OCI-M2 (cell line): Measurements from ENCODE around the gene ANKRD45.
"Not testable (repeated sequence)": the region's sequence is repeated elsewhere in the genome, so short reads cannot be mapped to it uniquely, and the experiment has no call there.

ENCODE experiments used
- DNase-seq: peaks from one replicate; lab custom pipeline; 2025; ENCODE audit not compliant: unreplicated experiment; lab: John Stamatoyannopoulos, UW

The ANKRD45 gene

DNA sequence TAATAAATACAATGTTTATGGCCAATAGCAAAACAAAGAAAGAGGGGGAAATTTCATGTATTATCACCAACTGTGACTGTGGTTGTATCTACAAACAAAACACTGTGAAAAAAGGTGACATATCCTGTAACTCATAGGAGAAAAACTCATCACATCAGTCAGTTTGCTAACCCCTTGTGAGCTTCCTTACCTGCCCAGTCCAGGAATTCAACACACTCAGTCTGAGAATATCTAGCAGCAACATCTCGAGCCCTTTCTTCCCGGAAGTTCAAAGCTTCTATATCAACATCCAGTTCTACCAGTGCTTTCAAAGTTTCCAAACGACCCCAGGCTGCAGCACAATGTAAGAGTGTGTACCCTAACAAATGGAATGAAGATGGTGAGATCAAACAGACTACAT lies 23.0 kb downstream of the ANKRD45 start:
- DNase-seq, result no peak

DNA sequence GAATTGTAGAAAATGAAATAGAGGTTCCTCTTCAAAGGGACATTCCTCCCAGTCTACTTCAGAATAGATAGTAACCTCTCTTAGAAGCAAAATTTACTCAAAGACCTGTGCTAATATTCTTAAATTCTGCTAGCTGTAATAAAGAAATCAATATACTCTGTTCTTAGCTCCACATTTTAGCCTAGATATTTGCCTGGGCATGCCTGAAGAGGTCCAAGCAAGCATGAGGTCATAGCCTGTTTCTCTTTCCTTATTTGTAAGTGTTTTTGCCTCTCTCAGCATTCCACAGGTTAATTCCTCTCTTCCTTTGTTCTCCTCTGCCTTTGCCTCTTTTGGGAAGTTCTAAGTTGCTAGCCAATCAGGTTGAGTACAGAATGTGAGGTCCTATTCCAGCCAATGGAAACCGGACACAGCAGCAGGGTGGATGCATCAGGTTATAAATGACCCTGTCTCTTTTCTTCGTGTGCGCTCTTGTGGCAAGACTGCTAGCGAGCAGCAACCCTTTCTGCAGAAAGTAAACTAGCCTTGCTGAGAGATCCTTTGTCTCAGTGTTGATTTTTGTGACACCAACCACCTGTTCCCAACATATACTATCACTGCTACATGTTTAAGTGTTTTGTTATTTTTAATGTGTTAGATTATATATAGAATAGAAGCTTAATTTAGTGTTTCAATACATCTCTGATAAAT lies 27.1 kb downstream of the ANKRD45 start:
- not testable (repeated sequence) for DNase-seq

DNA sequence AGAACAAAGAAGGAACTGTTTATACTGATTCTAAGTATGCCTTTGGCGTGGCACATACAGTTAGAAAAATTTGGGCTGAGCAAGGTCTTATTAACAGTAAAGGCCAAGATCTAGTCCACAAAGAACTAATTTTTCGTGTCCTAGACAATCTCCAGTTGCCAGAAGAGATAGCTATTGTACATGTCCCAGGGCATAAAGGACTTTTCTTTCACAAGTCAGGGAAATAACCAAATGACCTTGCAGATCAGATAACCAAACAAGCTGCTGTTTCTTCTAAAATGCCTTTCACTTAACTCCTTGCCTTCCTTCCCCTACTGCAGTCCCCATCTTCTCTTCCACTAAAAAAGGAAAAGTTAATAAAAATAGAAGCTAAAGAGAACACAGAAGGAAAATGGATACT lies 30.5 kb downstream of the ANKRD45 start:
- DNase-seq, result no peak

DNA sequence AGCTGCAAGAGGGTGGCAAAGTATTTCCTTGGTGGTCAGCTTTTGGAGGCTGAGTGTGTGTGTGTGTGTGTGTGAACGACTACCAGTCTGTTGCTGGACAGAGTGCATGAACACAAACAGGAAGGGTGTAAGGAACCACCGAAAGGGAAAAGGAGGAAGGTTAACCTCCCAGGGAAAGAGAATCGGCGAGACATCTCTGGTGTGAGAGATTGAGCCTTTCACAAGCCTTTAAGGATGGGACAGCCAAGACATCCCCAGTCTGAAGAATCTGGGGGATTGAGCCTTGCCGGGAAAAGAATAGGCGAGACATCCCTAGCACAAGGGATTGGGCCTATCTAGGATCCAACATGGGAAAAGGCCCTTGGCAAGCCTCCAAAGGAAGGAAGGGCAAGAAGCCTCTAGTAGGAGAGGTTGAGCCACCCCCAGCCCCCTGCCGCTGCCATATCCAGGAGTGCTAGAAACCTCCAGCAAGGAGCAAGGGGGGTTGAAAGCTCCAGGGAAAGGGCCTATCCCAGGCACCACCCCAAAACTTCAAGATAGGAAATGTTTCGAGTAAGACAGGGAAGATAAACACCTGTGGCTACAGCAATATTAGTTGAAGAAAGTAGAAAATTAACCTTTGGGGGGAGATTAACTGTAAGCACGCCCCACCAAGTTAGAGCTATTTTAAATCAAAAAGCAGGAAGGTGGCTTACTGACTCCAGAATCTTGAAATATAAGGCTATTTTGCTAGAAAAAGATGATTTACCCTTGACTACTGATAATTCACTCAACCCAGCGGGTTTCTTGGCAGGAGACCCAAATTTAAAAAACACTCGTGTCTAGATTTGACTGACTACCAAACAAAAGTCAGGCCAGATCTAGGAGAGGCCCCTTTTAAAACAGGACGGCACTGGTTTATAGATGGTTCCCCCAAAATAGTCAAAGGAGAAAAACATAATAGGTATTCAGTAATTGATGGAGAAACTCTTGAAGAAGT lies 31.3 kb downstream of the ANKRD45 start:
- DNase-seq, result no peak

DNA sequence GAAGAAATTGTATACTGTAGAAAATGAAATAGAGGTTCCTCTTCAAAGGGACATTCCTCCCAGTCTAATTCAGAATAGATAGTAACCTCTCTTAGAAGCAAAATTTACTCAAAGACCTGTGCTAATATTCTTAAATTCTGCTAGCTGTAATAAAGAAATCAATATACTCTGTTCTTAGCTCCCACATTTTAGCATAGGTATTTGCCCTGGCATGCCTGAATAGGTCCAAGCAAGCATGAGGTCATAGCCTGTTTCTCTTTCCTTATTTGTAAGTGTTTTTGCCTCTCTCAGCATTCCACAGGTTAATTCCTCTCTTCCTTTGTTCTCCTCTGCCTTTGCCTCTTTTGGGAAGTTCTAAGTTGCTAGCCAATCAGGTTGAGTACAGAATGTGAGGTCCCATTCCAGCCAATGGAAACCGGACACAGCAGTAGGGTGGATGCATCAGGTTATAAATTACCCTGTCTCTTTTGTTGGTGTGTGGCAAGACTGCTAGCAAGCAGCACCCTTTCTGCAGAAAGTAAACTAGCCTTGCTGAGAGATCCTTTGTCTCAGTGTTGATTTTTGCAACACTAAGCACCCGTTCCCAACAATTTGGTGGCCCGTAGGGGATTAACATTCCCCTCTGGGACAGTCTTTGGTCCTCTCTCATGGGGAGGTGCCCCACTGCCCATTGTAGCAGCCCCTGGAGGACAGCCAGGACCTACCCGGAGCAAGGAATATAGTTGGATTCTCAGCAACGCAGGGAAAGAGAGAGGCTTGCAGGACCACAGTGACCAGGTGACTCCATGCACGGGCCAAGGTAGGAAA lies 32.2 kb downstream of the ANKRD45 start:
- not testable (repeated sequence) for DNase-seq

DNA sequence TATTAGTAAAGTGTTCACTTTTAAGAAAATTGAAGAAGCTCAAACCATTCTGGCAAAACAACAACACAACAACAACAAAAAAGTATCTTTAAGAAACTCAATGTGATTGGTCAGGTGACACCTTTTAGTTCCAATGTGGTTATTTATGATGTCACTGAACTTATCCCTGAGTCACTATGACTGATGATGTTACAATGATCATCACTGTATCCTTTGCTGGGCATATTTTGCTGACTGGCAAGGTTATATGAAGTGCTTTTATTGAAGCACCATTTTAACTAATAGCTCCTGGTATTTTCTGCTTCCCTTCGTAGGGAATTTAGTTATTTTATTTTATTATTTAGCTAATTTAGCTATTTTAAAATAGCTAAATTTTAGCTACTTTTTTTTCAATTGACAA lies 34.5 kb downstream of the ANKRD45 start, which contains the start of gene TEX50:
Gene TEX50, plus strand, starts transcription at position 223 of the 400 bp plus-strand sequence. CDS start 184 bp downstream, outside the sequence.
- no peak for DNase-seq

DNA sequence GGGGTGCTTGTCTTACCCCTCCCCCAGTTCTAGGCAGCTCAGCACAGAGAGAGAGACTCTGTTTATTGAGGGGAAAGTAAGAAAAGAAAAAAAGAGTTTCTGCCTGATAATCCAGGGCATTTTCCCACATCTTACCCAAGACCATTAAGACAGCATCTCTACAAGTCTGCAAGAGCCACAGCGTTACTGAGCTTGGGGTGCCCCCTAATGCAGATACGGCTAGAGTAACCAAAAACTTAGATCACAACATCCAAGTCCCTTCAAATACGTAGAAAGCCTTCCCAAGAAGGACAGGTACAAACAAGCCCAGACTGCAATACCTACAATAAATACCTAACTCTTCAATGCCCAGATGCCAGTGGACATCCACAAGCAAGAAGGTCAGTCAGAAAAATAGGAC lies 40.8 kb downstream of the ANKRD45 start:
- no peak for DNase-seq

DNA sequence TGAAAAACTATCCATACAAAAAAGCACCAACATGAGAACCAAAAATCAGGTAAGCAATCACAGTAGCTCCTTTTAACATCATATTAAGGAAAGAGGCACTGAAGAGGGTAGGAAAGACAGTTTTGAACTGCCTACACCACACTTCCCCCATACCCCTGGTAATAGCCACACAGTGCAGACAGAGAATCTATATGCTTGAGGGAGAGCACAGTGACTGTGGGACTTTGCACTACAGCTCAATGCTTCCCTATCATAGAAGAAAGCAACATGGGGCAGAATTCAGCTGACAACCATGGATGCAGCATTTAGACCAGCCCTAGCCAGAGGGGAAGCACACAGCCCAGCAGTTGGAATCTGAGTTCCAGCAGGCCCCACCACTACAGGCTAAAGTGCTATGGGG lies 42.4 kb downstream of the ANKRD45 start:
- no peak for DNase-seq

DNA sequence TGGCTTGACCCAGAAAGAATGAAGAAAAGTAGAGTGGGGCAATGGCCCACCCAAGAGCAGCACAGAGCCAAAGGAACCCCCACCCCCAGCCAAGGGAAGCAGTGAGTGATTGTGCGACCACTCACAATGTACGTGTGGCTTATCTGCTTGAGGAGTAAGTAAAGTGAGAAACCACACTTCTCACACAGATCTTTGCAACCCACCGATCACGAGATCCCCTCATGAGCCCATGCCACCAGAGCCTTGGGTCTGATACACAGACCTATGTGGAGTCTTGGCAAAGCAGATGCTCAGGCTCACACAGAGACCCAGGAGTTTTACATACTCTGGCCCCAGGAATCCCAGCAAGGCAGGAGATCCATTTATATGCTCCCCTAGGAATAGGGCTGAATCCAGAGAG lies 52.8 kb downstream of the ANKRD45 start:
- no peak for DNase-seq

DNA sequence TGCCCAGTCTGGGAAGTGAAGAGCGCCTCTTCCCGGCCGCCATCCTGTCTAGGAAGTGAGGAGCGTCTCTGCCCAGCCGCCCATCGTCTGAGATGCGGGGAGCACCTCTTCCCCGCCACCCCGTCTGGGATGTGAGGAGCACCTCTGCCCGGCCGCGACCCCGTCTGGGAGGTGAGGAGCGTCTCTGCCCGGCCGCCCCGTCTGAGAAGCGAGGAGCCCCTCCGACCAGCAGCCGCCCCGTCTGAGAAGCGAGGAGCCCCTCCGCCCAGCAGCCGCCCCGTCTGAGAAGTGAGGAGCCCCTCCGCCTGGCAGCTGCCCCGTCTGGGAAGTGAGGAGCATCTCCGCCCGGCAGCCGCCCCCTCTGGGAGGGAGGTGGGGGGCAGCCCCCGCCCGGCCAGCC lies 56.6 kb downstream of the ANKRD45 start:
- not testable (repeated sequence) for DNase-seq

DNA sequence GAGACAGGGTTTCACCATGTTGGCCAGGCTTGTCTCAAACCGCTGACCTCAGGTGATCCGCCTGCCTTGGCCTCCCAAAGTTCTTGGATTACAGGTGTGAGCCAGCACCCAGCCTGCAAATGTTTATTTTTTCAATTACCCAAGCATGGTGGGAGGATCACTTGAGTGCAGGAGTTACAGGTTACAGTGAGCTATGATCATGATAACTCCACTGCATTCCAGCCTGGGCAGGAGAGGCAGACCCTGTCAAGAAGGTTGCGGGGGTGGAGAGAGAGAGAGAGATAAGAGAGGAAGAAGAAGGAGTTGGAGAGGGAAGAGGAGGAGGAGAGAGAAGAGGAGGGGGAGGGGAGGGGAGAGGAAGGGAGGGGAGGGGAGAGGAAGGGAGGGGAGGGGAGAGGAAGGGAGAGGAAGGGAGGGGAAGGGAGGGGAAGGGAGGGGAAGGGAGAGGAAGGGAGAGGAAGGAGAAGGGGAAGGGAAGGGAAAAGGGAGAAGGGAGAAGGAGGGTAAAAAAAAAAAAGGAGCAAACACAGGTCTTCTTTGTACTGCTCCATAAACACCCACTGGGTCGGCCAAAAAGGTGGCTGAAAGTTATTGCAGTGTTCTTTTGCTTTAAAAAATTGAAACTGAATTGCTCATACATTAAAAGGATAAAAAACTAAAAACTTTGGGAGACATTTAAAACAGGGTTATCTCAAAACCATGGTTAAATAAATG lies 61.0 kb downstream of the ANKRD45 start:
- no peak for DNase-seq

DNA sequence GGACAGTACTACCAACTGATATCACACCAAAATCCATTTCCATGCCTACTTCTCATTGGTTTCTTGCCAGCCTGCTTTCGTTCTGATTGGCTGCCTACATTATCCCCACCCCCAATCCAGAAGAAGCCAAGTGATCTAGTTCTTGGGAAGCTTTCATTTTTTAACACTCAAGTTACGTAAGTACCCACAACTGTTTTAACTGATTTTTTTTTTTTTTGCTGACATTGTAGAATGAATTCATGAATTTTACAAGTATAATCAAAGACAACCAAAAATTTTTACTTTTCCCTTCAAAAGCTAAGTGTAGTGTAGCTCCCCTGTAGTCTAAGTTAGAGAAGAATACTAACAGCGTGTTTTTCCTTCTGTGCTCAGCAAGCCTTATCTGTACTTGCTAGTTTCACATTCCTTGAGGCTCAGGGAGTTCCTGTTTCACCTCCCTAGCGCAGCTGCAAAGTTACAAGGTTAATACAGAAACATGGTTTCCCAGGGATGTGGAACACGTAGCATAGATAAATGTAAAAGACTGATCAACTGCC lies 66.5 kb downstream of the ANKRD45 start, which contains the start of gene SLC9C2:
Gene SLC9C2, minus strand, starts transcription at position 17 of the 536 bp plus-strand sequence. CDS start 1,296 bp downstream, outside the sequence.
- DNase-seq, result no peak

DNA sequence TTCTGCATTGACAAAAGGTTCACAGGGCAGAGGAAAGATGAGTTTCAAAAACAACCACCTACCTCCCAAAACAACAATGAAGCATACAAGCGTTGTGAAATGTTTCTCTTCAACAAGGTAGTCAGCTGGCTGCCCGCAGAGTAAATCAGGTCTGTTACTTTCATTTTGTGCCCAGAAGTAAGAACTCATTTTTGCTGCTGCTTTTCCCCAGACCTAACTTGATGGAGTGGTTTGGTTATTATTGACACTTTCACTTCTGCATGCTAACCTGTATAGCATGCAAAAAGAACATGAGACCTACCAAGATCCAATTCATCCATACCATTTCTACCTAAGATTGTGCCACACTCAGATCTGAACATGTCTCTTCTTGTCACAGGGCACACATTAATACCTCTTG lies 68.1 kb downstream of the ANKRD45 start:
- no peak for DNase-seq

DNA sequence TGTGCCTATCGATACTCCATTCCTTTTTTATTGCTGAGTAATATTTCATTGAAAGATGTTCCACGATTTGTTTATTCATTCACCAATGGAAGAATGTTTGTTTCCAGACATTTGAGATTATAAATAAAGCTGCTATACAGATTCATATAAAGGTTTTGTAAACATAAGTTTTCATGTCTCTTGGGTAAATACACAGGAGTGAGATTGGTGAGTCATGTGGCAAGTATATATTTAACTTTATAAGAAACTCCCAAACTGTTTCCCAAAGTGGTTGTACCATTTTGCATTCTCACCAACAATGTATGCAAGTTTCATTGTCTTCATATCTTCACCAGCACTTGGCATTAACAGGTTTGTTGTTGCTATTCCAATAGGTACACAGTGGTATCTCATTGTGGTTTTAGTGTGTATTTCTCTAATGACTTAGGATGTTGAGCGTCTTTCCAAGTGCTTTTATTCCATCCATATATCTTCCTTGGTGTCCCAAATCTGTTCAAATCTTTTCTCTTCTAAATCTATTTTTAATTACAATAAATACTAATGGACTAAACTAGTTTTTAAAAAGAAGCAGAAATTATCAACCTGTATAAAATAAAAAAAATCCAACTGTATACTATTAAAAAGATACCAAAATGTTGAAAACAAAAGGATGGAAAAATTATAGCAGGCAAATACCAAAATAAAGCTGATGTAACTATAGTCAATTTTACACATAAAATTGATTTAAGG lies 73.4 kb downstream of the ANKRD45 start:
- no peak for DNase-seq

DNA sequence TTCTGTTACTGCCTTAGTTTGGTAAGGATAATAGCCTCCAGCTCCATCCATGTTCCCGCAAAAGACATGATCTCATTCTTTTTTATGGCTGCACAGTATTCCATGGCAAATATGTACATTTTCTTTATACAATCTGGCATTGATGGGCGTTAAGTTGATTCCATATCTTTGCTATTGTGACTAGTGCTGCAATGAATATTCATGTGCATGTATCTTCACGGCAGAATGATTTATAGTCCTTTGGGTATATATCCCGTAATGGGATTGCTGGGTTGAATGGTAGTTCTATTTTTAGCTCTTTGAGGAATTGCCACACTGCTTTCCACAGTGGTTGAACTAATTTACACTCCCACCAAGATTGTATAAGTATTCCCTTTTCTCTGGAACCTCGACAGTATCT lies 78.5 kb downstream of the ANKRD45 start:
- DNase-seq, result not testable (repeated sequence)

DNA sequence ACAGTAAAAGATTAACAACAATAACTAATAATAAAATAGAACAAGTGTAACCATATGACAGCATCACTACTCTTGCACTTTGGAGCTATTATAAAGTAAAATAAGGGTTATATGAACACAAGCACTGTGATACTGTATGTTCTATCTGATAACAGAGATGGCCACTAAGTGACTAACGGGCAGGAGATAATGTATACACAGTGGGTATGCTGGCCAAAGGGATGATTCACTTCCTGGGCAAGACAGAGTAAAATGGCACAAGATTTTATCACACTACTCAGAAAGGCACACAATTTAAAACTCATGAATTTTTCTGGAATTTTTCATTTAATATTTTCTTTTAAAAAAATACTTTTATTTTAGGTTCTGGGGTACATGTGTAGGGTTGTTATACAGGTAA lies 79.1 kb downstream of the ANKRD45 start:
- DNase-seq, result no peak

DNA sequence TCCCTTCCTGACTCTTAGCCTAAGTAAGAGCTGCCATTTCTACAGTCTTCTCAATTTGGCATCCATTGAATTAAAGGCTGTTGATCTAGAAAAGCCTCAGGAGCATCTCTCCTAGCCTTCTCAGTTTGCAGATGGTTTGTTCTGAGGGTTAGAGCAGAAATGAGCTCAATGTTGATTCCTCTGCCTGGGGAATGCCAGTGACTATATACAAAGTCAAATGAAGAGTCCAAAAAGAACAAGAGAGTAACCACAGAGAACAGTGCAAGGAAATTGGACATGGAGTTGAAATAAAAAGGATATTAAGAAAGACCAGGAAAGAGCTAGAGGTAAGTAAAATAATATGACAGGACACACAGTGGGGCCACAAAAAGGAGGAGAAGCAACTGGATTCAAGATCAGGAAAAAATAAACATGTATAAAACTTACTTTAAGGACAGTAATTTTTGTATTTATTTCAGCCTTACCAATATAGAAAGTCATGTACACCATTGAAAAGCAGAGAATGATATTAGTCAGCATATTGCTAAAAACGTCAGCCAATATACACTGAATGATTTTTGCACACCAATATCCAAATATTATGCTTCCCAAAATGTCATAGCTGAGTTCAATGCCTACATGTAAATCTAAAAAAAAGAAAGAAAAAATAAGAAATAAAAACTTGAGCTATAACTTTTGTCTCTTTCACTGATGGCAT lies 88.1 kb downstream of the ANKRD45 start:
- DNase-seq, result no peak

DNA sequence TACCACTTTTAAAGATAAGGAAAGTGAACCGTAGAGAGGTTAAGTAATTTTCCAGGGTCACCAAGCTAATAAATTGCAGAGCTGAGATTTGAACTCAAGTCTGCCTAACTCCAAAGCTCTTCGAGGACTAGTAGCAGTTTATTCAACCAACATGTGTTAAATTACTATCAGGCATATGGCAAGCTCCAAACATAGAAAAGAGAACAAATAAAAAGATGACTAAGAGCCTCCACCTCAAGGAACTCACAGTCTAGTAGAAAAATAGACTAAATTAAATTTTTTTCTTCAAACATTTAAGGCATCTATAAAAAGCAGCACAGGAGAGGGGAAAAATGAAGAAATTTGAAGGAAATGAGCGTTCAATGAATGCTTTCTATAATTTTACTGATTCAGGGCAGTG lies 89.0 kb downstream of the ANKRD45 start:
- DNase-seq, result no peak

DNA sequence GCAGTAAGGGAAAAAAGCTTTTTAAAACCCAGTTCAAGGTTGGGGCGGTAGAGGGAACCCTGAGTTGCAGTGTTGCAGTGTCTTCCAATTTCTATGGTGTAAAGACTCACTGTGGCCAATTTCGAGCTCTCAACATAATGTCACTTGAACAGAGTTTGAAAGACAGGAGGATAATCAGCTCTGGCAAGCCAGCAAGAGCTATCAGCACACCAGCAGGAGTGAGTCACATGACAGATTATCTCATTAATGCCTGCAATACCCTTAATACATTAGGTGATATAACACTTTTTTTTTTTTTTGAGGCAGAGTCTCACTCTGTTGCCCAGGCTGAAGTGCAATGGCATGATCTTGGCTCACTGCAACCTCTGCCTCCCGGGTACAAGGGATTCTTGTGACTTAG lies 89.6 kb downstream of the ANKRD45 start:
- no peak for DNase-seq
